Liver (tissue), 9 donors: Measurements from ENCODE around the gene SHQ1. TPM values are rescaled to one million over a fixed set of nuclear protein-coding genes. Genes with fewer than 3 reads are reported as not detected.

Experiments
- DNase-seq: peaks from one replicate; pipeline ENCODE4 v3.0.0-alpha.2; 2017; ENCODE audit warnings: low spot score
- H3K27ac ChIP-seq, 2 donors: one replicate each; pipeline ENCODE4 v1.7.0; 2013; ENCODE audit warnings: inconsistent platforms in 2 of 2, low read length in 2 of 2, control low read depth in 1 of 2, low read depth in 1 of 2, mild to moderate bottlenecking in 1 of 2
- H3K27me3 ChIP-seq, 4 donors: one replicate each; pipeline versions ENCODE4 v1.6.1 to v1.7.0; 2013; ENCODE audit warnings: low read length in 3 of 4, inconsistent platforms in 1 of 4, mild to moderate bottlenecking in 1 of 4, moderate library complexity in 1 of 4; ENCODE audit not compliant: control insufficient read depth in 4 of 4, insufficient read depth in 4 of 4
- H3K36me3 ChIP-seq, 4 donors: one replicate each; pipeline versions ENCODE4 v1.6.1 to v1.7.0; 2013; ENCODE audit warnings: low read length in 3 of 4, mild to moderate bottlenecking in 3 of 4, low read depth in 1 of 4, moderate library complexity in 1 of 4; ENCODE audit not compliant: control insufficient read depth in 4 of 4, insufficient read depth in 3 of 4
- H3K4me1 ChIP-seq, 4 donors: one replicate each; pipeline versions ENCODE4 v1.6.1 to v1.7.0; 2013; ENCODE audit warnings: low read length in 3 of 4, mild to moderate bottlenecking in 3 of 4, moderate library complexity in 1 of 4; ENCODE audit not compliant: control insufficient read depth in 4 of 4, insufficient read depth in 4 of 4
- H3K4me3 ChIP-seq, 3 donors: one replicate each; pipeline versions ENCODE4 v1.6.1 to v1.7.0; 2013; ENCODE audit warnings: low read length in 3 of 3, control low read depth in 1 of 3, low read depth in 1 of 3, mild to moderate bottlenecking in 1 of 3
- H3K9ac ChIP-seq, 2 donors: one replicate each; pipeline ENCODE4 v1.7.0; 2013; ENCODE audit warnings: low read length in 2 of 2, mild to moderate bottlenecking in 2 of 2, moderate library complexity in 2 of 2, control low read depth in 1 of 2, low read depth in 1 of 2
- H3K9me3 ChIP-seq, 4 donors: one replicate each; pipeline versions ENCODE4 v1.6.1 to v1.7.0; 2013; ENCODE audit warnings: low read length in 3 of 4; ENCODE audit not compliant: control insufficient read depth in 4 of 4
- ATF3 ChIP-seq: IDR thresholded peaks from 2 replicates; pipeline ENCODE4 v1.6.1; 2016; ENCODE audit warnings: antibody characterized with exemption
- CTCF ChIP-seq: fragments of 150-350 bp; IDR thresholded peaks from 2 replicates; pipeline ENCODE4 v1.5.1; 2017; ENCODE audit warnings: improper control_type of control experiment, low read depth, low read length; ENCODE audit not compliant: missing input control
- EGR1 ChIP-seq, 2 donors: IDR thresholded peaks; 2 replicates each; pipeline ENCODE4 v1.6.1; 2016 to 2018; ENCODE audit warnings: antibody characterized with exemption in 2 of 2, low read depth in 2 of 2
- FOXA1 ChIP-seq: IDR thresholded peaks from 2 replicates; pipeline ENCODE4 v1.6.1; 2016; ENCODE audit warnings: antibody characterized with exemption
- FOXA2 ChIP-seq: IDR thresholded peaks from 2 replicates; pipeline ENCODE4 v1.6.1; 2016; ENCODE audit warnings: antibody characterized with exemption
- GABPA ChIP-seq, 2 donors: IDR thresholded peaks in 1 of 2; conservative IDR thresholded peaks in 1 of 2; 2 replicates each; pipeline ENCODE4 v1.6.1; 2016; ENCODE audit warnings: antibody characterized with exemption in 2 of 2, mild to moderate bottlenecking in 1 of 2, moderate library complexity in 1 of 2
- HNF4A ChIP-seq, 2 donors: conservative IDR thresholded peaks; 2 replicates each; pipeline ENCODE4 v1.6.1; 2016; ENCODE audit warnings: antibody characterized with exemption in 2 of 2, mild to moderate bottlenecking in 2 of 2
- HNF4G ChIP-seq: IDR thresholded peaks from 2 replicates; pipeline ENCODE4 v1.6.1; 2016; ENCODE audit warnings: antibody characterized with exemption
- JUND ChIP-seq, 2 donors: IDR thresholded peaks; 2 replicates each; pipeline ENCODE4 v1.6.1; 2016; ENCODE audit warnings: antibody characterized with exemption in 2 of 2
- MAX ChIP-seq: IDR thresholded peaks from 2 replicates; pipeline ENCODE4 v1.6.1; 2016; ENCODE audit warnings: antibody characterized with exemption
- NR2F2 ChIP-seq: IDR thresholded peaks from 2 replicates; pipeline ENCODE4 v1.6.1; 2016; ENCODE audit warnings: antibody characterized with exemption
- RAD21 ChIP-seq, 2 donors: IDR thresholded peaks; 2 replicates each; pipeline ENCODE4 v1.6.1; 2016; ENCODE audit warnings: antibody characterized with exemption in 2 of 2, mild to moderate bottlenecking in 2 of 2
- REST ChIP-seq: IDR thresholded peaks from 2 replicates; pipeline ENCODE4 v1.6.1; 2016; ENCODE audit warnings: antibody characterized with exemption, mild to moderate bottlenecking
- TAF1 ChIP-seq: conservative IDR thresholded peaks from 2 replicates; pipeline ENCODE4 v1.6.1; 2016; ENCODE audit warnings: antibody characterized with exemption, mild to moderate bottlenecking
- YY1 ChIP-seq: IDR thresholded peaks from 2 replicates; pipeline ENCODE4 v1.6.1; 2016; ENCODE audit warnings: antibody characterized with exemption, mild to moderate bottlenecking
- ZBTB33 ChIP-seq: IDR thresholded peaks from 2 replicates; pipeline ENCODE4 v1.6.1; 2016; ENCODE audit warnings: antibody characterized with exemption
- WGBS: extraction: QIAGEN DNeasy Blood & Tissue Kit; methylation state at CpG from one replicate; pipeline ENCODE4 v1.1.7; 2013; 5-methylcytosine and 5-hydroxymethylcytosine counted together
- polyA plus RNA-seq, 2 donors: library from polyadenylated mRNA; stranded (reverse) in 1 of 2; unstranded in 1 of 2; fragments of 200-250 nt in 1 of 2; fragments of >200 nt in 1 of 2; fragmentation: Nextera tagmentation in 1 of 2; extraction: Ambion mirVana in 1 of 2; gene quantifications; one replicate each; pipeline versions ENCODE4 v1.2.1 to v1.2.3, GENCODE V29; 2013 to 2015
- total RNA-seq, 2 donors: library from RNA; depleted of rRNA; stranded (reverse); fragments of >200 nt; gene quantifications; one replicate each; pipeline ENCODE4 v1.2.3, GENCODE V29; 2014
- donor health status: healthy.
- donor health status: healthy.
- donor health status: healthy.
- donor health status: healthy.
- donor health status: healthy.

The SHQ1 gene
- total and polyA plus RNA-seq, 4 donors = 4.3 to 9.6 (median 6.1) TPM

- Histone ChIP-seq H3K27ac (no peak overlapping the region), H3K27me3 (no peaks in the 10 kb centered on the region), H3K9me3 (no peaks in the 10 kb centered on the region), H3K4me1 (peaks cover 0 to 28% (median 23%) of the 10 kb centered on the region in 4 donors), H3K9ac (no peak overlapping the region), H3K4me3 (no peak overlapping the region), H3K36me3 (no peaks in the 10 kb centered on the region)
- 91% methylated on average over 3 of the region's 3 CpGs for WGBS
- peak; percentile 88 to 90 for TF ChIP-seq RAD21 (IDR thresholded peaks at IDR 0.05)
- TF ChIP-seq CTCF = peak; percentile 60
- TF ChIP-seq MAX = no peak
- DNase-seq = no peak
Measured at GRCh38 chr3:72818092-72818773, 30.0 kb downstream of the SHQ1 start.

GRCh38 chr3:72816862-72817355 lies 31.3 kb downstream of the SHQ1 start:
- H3K9ac ChIP-seq = no peak overlapping the region
- 86% methylated on average over 3 of the region's 3 CpGs for WGBS
- no peaks in the 10 kb centered on the region for H3K27me3 ChIP-seq
- peaks cover 0 to 20% (median 17%) of the 10 kb centered on the region in 4 donors for H3K4me1 ChIP-seq
- H3K9me3 ChIP-seq = no peaks in the 10 kb centered on the region
- H3K4me3 ChIP-seq = no peak overlapping the region
- H3K27ac ChIP-seq = no peak overlapping the region
- no peaks in the 10 kb centered on the region for H3K36me3 ChIP-seq
- no peak for TF ChIP-seq JUND (IDR thresholded peaks at IDR 0.05)
- DNase-seq = no peak

- TF ChIP-seq FOXA2 (no peak), FOXA1 (no peak), YY1 (no peak), ATF3 (no peak), JUND (IDR thresholded peaks at IDR 0.05) (no peak), TAF1 (no peak), NR2F2 (no peak), ZBTB33 (no peak), CTCF (no peak), EGR1 (IDR thresholded peaks at IDR 0.05; ENCODE audit: low read depth in 2 of 2) (no peak), HNF4G (no peak), GABPA (IDR thresholded peaks at IDR 0.05 in 1 of 2, conservative IDR thresholded peaks at IDR 0.05 in 1 of 2) (no peak), HNF4A (conservative IDR thresholded peaks at IDR 0.05) (no peak), RAD21 (IDR thresholded peaks at IDR 0.05) (no peak), REST (no peak), MAX (no peak)
- Histone ChIP-seq H3K36me3 (no peaks in the 10 kb centered on the region), H3K27me3 (no peaks in the 10 kb centered on the region), H3K9me3 (no peaks in the 10 kb centered on the region), H3K4me1 (no peaks in the 10 kb centered on the region), H3K9ac (no peak overlapping the region), H3K4me3 (no peak overlapping the region), H3K27ac (no peak overlapping the region)
- 95% methylated on average over 3 of the region's 3 CpGs for WGBS
- no peak for DNase-seq
Measured at GRCh38 chr3:72814308-72814707, 33.9 kb downstream of the SHQ1 start.
